ENCODE measurements around the gene CMTM7. TPM values are rescaled to one million over a fixed set of nuclear protein-coding genes. Genes with fewer than 3 reads are reported as not detected.
"Not testable (repeated sequence)": the region's sequence is repeated elsewhere in the genome, so short reads cannot be mapped to it uniquely, and the experiment has no call there.

The CMTM7 gene
- polyA plus RNA-seq, 10 donors, result 14.3 to 25.4 (median 16.8) TPM

DNA sequence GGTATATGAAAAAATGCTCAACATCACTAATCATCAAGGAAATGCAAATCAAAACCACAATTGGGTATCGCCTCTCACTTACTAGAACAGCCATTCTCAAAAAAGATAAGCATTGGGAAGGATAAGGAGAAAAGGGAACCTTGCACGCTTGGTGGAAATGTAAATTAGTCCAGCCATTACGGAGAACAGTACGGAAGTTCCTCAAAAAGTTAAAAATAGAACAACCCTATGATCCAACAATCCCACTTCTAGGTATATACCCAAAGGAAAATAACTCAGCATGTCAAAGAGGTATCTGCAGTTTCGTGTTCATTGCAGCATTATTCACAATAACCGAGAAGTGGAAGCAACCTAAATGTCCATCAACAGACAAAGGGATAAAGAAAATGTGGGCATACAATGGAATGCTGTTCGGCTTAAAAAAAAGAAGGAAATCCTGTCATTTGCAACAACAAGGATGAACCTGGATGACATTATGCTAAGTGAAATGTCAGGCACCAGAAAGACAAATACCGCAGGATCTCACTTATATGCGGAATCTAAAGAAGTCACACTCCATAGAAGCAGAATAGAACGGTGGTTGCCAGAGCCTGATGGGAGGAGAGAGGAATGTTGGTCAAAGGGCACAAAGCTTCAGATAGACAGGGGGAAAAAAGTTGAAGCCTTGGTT, 11.7 kb upstream of the CMTM7 start:
- DNase-seq, result no peak

DNA sequence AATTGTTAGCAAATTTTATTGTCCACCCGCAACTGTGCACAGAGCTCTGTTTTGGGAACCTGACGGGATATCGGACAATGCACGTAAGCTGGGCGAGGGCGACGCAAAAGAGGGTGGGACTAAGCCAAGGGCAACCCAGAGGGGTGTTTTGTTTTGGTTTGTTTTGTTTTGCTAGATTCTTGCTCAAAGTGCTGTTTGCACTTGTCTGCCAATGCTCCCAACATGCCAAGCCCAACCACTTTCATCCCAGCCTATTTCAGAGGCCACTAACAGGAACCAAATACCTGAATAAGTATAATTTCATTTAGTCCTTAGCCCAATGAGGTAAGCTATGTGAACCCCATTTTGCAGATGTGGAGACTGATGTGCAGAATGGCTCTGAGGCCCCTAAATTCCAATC, 9.7 kb upstream of the CMTM7 start:
- no peak for DNase-seq

DNA sequence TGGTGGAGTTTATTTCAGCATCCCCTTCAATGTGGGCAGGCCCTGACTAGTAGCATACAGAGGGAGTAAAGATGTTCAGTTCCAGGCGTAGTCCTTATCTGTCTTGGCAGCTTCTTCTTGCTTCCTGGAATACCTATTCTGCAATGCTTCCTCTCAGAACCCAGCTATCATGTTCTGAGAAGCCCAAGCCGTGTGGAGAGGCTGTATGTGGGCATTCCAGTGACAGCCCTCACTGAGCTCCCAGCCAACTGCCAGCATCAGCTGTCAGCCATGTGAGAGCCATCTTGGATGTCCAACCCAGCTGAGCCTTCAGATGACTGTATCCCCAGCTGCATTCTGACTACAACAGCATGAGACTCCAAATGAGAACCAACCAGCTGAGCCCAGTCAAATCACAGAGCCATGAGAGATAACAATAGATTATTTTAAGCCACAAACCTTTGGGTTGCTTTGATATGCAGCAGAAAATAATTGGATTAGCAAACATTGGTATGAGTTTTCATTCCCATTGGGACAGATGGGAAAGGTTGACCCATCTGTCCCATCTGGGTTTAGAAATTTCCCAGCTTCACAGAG, 8.4 kb upstream of the CMTM7 start:
- no peak for DNase-seq

DNA sequence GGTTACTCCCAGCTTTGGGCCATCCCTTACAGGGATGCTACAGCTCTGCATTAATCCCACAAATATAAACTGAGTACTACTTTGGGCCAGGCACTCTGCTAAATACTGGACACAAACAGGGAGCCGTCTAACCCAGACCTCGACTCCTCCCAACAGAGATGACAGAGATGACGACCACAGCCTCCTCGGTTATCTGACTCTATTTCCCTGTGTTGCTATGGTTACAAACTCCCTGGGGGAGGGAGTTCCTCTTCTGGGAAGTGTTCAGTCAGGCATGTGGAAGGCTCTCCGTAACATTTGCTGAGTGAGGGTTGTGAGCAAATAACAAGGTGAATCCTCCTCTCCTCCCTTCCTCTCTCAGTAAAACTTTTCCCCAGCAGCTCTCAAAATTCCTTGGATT, 6.7 kb upstream of the CMTM7 start:
- peak; percentile 33 to 74 (median 64) for DNase-seq

DNA sequence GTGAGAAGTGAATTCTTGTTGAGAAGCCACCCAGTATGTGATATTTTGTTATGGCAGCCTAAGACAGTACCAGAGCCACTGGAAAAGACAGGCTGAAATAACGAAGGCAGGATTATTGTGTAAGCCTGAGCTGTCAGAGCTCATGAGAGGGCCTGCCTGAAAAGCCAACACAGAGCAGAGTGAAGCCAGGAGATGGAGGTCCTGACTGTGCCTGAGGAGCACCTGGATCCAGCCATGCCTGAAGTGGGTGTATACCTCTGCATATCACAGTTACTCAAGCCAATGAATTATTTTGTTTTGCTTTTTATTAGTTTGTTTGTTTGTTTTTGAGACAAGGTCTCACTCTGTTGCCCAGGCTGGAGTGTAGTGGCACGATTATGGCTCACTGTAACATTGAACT, 4.1 kb upstream of the CMTM7 start:
- DNase-seq, result no peak

DNA sequence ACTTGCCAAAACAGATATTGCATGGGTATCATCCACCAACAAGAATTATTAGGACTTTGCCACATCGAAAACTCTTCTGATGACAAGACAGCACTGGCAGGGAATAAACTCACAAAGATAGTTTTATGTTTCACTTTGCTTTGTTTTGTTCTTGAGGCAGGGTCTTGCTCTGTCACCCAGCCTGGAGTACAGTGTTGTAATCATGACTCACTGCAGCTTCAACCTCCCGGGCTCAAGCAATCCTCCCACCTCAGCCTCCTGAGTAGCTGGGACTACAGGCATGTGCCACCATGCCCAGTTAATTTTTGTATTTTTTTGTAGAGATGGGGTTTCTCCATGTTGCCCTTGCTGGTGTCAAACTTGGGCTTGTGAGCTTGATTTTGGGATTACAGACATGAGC, 2.1 kb upstream of the CMTM7 start:
- DNase-seq, result not testable (repeated sequence)

DNA sequence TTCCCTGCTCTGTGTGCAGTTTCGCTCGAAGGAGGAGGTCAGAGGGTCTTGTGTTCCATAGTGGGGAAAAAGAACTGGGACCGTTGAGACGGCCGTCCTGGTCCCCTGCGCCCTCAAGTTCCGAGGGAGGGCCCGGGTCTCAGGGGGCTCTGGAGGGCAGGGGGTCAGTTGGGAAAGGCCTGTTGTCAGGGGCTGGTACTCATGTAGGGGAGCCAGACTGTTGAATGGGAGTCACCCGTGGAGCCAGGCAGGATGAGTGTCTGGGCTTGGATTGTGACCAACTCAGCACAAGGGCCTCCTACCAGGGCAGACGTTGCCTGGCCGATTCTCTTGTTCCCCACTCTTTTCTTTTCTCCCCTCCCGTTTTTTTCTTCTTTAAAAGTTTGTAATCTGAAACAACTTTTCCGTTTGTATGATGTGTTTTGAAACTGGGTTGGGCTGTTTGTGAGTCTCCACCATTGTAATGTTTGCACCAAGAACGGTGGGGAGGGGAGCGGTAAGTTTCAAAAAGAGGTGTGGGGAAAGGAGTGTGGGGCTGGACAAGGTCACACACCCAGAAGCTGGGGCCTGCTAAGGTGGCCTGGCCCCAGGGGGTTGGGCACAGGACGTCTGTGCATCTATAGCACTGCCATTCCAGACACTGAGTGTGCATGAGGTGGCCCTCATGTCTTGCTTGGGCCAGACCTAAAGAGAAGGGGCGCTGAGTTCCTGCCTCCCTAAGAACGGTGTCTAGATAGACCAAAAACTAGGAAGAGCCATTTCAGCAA, 1.1 kb downstream of the CMTM7 start:
- peak; percentile 17 to 81 (median 51) for DNase-seq

DNA sequence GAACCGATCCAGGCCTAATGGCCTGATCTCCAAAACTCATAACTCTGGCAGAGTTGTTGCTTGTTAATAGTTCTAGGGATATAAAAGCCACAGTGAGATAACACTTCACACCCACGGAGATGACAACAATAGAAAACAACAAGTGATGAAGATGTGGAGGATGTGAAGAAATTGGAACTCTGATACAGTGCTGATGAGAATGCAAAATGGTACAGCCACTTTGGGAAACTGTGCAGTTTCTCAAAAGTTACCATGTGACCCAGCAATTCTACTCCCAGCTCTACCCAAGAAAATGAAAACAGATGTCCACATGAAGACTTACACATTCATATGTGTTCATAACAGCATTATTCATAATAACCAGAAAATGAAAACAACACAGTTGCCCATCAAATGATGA, 3.8 kb downstream of the CMTM7 start:
- no peak for DNase-seq

DNA sequence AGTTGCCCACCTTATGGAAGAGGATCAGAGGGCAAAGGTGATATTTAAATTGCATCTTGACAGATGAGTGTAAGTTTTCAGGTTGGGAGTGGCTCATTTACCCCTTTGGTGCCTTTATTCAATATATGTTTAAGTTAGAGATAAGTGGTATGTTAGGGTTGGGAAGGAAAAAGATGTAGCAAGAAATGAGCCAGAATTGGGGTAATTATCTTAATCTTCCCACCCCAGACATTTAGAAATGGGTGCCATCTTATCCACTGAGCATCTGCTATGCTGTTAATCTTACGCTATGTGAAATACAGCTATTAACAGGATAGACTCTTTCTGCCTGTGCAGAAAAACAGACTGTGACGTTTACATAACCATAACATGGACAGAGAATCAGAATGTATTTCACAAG, 6.3 kb downstream of the CMTM7 start:
- DNase-seq, result no peak

DNA sequence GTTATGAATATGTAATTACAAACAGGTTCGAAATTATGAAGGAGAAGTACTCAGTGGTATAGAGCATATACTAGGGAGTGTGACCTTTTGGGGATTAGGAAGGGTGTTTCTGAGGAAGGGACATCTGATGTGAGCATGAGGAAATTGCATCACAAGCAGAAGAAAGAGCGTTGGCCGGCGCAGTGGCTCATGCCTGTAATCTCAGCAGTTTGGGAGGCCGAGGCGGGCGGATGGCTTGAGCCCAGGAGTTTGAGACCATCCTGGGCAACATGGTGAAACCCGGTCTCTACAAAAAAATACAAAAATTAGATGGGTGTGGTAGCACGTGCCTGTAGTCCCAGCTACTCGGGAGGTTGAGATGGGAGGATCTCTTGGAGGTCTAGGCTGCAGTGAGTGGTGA, 6.9 kb downstream of the CMTM7 start:
- no peak for DNase-seq

DNA sequence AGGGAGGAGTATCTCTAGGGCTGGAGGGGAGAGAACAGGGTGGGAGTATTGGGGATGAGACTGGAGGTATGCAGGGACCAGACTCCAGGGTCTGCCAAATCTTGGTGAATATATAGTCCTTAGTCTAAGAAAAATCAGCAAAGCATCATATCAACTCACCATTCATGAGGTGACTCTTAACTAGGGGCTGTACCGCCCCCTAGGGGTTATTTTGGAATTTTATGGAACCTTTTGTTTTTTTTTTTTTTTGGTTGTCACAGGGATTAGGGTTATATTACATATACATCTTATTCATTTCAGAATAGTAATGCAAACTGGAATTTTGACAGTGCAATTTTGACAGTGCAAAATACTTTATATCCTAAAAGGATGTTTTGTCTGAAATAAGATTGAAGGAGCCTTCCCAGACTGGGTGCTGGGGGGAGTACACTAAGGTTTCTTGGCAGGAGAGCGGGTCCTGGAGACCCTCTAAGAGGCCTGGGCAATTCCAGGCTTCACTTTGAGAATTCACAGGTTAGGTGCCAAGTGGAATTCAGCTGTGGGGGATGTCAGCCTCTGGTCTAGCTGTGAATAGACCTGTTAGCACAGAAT, 7.5 kb downstream of the CMTM7 start:
- DNase-seq, result peak in 1 of 3 donors; percentile 60

DNA sequence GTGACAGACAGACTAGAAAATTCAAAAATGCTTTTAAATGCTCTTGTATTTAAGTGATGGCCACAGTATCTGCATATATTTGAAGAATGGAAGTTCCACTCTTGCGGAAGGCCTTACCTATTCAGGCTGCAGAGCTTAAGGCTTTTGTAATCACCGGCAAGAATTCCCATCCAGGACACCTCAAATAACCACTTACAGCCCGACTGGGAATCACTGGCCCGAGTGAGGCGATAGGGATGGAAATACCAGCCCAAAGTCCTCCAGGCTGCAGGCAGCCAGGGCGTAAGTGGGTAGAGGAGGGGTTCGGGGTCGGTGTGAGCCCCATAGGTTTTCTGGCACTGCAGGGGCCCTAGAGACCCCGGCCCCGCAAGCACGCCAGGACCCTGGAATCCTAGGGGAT, 9.5 kb downstream of the CMTM7 start:
- no peak for DNase-seq

DNA sequence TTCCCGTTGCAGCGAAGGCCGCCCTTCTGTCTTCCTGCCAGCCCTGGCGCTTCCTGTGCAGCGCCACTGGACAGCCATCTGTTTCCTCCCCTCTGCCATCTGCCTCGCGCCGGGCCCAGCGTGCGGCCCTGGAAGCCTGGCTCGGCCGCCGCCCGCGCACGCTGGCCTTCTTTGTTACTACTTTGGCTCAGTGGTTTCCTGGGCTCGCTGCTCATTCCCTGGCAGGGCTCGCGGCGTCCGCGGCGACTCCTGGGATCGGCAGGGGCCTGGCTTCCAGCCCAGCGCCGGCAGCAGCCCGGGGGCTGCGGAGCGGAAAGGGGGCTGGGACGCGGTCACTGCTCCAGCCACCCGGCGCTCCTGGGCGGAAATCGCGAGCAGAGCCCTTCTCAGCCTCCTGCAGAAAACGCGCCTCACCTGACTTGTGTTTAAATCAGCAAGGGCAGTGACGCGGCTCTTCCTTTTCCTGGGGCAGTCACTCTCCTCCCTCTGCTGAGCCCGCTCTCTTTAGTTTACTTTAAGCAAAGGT, 10.0 kb downstream of the CMTM7 start:
- peak in 2 of 3 donors; percentile 77 to 92 for DNase-seq

DNA sequence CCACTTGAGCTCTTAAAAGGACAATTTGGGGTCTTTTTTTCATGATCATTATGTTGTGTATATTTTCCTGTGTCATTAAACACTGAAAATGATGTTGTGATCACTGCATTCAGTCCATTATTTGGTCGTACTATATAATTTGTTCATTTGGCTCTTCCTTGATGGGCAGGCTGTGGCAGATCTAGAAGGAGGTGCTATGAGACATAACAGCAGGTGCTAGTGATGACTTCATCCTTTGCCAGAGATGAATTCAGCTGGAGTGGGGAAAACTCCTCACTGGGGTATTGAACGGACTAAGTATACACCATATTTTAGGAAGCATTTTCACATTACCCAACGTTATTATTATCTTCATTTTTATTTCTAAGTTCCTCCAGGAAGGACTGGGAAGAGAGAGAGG, 12.0 kb downstream of the CMTM7 start:
- no peak for DNase-seq

DNA sequence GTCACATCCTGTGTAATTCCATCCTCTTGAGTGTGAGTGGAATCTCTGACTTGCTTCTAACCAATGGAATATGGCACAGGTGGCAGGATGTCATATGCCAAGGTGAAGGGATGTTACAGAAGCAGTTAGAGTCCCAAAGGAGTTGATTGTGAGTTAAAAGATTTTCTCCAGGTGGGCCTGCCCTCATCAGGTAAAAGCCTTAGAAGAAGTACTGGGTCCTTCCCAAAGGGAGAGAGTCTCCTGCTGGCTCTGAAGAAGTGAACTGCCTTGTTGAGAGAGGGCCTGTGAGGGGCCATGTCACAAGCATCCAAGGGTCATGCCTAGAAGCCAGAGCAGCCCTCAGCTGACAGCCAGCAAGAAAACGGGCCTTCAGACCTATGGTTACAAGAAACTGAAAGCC, 13.1 kb downstream of the CMTM7 start:
- DNase-seq, result no peak

DNA sequence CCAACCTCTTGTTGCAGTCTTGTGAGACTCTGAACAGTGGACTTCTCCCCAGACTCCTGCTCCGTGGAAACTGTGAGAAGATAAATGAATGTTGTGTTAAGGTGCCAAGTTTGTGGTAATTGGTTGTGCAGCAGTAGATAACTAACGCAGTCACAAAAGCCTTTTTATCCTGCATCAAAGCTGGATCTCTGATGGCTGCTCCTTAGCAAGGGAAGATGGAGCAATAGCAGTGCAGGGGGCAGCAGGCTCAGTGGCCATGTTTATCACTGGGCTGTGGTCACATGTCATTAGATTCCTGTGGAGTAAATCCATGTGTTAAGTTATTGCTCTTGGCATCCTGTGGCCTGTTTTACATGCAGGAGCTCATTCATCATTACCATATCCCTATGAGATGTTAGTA, 13.5 kb downstream of the CMTM7 start:
- DNase-seq, result no peak

DNA sequence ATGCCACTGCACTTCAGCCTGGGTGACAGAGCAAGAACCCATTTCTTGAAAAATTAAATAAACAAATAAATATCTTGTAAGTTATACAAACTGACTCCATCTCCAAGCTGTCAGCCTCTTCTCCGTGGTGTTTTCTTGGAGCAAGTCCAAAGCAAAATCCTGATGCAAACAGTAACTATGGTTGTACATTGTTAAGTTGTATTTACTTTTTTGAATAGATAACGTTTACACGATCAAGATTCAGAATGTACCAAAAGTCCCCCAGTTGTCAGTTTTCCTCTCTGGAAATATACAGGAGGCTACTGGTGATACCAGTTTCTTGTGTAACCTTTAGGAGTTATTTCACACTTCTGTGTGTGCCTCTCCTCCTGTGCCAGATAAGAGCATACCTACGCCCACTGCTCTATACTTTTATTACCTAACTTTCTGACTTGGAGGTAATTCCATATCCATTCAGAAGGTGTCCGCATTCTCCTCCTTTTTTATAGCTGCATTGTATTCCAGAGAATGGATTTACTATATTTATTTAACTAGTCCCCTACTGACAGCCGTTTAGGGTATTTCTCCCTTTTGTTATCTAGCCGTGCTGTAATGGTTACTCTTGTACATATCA, 14.2 kb downstream of the CMTM7 start:
- DNase-seq, result no peak

DNA sequence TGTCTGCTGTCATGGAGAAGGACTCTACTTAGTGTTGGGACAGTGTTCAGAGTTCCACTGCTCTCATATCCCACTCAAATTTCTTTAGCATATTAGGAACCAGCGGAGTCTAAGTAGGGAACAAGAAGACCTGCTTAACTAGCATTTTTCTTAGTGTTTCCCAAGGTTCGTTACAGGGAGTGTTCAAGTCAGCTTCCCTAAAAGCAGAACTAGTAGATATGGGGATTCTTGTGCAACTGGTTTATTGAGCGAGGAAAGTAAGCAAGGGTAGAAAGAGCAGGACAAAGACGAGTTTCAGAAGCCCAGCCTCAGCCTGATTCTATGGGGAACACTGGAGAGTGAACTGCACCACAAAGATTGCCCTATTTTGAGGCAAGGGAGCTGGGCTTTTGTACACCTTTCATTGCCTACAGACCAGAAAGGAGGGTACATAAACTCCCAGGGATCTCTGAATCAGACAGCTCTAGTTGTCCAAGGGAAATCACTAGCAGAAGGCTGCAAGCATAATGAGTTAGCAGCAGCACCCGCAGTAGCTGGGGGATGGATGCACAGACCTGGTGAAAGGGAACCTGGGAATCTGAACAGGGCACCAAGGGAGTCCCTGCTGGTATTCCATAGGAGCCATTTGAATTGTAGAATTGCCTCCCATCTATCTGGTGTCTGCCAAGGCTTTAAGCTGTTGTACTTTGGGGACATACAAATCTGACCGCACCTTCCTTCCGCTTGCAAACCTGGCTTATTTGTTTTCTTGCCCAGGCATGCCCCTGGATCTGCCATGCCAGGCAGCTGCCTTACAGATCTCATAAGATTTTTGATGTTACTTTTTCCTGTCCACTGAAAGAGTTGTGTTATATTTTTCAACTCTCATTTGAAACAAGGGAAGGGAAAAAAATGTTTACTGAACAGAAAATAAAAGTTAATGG, 15.1 kb downstream of the CMTM7 start:
- DNase-seq, result no peak

DNA sequence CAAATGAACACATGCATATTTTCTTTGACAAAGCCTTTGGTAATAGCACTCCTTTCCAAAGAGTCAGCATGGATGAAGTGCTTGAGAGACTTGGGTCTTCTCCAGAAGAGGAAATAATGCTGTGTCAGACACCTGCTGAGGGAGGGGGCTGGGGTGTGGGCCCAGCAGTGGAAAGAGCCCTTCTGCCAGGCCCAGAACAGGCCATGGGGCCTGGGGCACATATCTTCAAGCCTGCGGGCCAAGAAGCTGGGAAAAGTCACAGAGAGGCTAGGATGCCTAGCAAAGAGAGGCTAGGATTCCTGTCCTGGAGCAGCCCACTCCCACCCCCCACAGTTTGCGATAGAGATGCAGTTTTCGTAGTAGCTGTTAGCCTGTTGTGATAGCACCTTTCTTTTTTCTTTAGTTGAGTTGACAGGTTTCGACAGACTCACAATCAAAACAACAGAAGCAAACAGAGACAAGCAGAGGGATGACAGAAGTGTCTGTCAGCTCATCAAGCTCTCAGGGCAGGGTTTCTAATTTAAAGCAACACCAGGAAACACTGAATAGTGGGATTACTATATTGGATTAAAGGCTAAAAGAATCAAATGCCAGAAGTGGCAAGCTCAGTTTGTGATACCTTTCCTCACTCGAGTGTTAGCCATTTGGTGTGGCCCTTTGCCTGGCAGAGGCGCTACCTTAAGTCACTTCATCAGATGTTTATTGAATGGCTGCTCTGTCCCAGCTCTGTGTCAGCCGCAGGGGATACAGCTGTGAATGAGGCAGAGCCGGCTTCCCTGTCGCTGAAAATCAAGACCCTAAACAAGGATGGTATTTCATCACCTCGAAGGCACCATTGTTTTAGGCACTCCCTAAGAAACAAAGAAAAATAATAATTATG, 19.0 kb downstream of the CMTM7 start:
- no peak for DNase-seq

DNA sequence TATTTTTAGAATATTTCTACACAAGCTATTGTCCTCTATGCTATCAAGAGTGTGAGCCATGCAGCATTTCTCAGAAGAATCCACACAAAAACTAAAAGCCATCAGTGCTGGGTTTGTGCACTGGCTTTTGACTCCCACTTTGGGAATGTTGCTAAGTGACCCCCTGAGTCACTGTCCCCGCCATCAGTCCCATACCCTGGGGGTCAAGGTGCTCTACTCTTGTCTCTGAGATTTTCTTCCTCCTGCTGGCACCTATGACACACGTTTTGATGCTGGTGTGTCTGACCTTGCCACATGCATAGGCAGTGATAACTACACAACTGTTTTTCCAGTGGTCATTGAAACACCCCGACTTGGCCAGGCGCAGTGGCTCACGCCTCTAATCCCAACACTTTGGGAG, 19.8 kb downstream of the CMTM7 start:
- no peak for DNase-seq
